Stimulated activated CD4-positive, alpha-beta T cell treated with anti-CD3 and anti-CD28 coated beads, Interleukin-4, amount 100 ng/mL, for 1 hour (primary cell): ENCODE measurements around the gene NXT2.
"Not testable (repeated sequence)": the region's sequence is repeated elsewhere in the genome, so short reads cannot be mapped to it uniquely, and the experiment has no call there.

Experiments used
- DNase-seq: peaks from one replicate; pipeline ENCODE4 v3.0.0-alpha.2; 2020

The NXT2 gene

DNA sequence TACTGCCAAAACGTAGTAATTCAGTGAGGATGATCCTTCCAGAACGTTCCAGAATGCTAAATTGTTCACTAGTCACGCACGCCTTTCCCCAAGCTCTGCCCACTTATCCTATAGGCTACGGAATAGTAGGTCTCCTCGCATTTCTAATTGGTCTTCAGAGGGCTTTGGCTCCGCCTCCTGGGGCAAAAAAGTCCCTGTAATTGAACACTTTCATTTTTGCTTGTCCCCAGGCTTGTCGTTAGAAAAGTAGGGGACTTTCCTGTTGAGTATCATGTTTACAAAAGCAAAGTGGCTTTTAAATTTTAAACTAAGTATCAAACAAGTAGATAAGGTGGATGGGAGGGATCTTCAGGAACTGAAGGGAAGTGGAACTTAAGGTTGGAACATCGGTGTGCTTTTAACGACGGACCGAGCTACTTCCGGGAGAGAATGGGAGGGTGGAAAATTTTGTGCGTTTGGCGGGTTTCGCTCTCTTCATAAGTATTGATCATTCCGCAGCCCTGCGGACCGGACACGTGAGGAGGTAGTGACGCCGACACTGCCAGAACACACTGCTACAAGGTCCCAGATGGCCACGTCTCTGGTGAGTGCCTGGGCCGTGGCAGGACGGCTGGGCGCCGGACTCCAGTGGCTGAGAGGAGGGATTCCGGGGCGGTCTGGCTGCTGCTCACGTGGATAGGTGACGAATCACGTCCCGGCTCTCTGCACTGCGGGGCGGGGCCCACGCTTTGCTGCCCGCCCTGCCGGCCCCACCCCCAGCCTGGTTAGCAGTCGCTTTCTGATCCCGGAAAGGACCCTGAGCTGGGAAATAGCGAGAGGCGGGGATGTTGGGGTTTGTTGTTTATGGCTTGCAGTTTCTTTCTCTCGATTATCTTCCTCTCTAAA, at the start of gene NXT2:
Gene NXT2 (plus strand): TSS at position 406 of the 885 bp plus-strand sequence. CDS start 163 bp downstream, at position 569.
- DNase-seq, result peak; percentile 81

DNA sequence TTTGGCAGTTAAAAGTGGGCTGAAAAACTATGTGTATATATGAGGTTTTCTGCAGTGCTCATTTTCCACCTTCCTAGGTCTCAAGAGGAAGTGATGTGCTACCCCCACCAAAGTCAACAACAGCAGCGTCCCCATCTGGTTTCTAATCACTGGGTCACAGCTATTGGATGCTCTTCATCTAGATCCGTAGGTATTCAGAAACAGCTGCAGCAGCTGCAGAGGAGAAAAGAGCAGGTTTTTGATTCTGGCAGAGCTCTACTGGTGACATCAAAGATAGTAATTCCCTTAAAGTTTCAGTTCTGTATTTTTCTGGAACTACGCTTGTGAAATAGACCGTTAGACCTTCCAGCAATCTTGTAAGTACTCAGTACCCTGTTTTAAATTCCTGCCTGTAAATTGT, 49.0 kb upstream of the NXT2 start:
- DNase-seq, result no peak

DNA sequence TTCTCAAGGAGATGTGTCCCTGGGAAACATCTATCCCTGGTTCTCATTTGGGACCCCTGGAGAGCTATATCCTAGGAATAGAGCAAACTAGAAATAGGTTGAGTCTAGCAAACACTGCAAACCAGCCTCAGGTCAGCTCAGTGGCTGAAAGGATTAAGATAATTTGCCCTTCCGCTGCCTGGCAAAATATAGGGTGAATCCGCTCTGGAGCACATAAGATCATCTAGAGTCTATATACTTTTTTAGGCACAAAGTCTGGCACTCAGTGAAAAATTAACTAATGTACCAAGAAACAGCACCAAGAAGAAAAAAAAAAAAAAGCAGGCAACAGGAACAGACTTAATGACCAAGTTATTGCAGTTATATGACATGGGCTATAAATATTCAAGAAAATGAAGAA, 47.5 kb upstream of the NXT2 start:
- no peak for DNase-seq

DNA sequence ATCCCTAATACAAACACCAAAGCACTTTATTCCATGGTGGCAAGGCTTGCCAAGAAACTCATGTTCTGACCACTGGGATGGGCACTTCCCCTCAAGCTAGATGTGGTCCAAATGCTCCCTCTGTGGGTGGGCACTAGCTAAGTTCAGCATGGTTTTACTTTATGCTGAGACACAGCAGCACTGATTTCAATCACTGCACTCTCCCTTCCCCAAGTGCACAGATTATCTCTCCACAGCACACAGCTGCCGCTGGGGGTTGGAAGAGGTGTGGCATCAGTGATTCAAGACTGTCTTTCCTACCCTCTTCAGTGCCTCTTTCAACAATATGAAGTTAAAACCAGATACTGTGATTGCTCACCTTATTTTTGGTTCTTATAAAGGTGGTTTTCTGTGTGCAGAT, 38.2 kb upstream of the NXT2 start:
- no peak for DNase-seq

DNA sequence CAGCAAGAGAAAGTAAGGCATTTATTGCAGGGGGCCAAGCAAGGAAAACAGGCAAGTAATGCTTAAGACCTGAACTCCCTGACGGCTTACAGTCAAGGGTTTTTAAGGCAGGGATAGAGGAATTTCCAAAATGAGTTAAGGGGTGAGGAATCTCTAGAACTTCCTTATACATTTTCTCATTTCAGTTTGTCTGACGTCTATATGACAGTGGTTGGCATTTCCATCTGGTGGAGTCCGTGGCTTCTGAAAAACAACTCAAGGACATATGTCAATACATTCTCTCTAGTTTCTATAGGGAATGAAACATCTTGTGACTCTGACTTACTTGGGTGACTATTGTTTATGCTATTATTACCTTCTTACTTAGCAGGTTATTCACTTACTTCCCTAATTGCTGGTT, 35.5 kb upstream of the NXT2 start:
- no peak for DNase-seq

DNA sequence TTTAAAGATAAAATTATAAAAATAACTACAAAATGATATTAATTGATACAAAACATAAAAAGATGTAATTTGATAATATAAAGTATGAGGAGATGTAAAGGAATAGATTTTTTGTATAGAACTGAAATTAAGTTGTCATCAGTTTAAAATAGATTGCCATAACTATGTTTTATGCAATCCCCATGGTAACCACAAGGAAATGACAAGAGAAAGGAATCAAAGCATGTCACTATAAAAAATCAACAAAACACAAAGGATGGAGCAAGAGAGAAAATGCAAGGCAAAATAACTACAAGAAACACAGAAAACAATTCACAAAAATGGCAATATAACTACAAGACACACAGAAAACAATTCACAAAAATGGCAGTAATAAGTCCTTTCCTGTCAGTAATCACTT, 27.7 kb upstream of the NXT2 start:
- DNase-seq, result no peak

DNA sequence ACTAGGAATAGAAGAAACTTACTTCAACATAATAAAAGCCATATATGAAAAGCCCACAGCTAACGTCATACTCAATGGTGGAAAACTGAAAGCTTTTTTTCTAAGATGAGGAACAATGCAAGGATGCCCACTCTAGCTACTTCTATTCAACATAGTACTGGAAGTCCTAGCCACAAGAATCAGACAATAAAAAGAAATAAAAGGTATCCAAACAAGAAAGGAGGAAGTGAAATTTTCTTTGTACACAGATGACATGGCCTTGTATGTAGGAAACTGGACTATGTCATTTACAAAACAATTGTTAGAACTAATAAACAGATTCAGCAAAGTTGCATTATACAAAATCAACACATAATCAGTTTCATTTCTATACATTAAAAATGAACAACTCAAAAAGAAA, 25.5 kb upstream of the NXT2 start:
- DNase-seq, result no peak

DNA sequence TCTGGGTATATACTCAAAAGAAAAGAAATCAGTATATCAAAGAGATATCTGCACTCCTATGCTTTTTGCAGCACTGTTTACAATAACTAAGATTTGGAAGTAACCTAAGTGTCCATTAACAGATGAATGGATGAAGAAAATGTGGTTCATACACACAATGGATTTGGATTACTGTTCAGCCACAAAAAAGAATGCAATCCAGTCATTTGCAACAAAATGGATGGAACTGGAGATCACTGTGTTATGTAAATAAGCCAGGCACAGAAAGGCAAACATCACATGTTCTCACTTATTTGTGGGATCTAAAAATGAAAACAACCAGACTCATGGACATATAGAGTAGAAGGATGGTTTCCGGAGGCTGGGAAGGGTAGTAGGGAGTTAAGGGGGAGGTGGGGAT, 17.6 kb upstream of the NXT2 start:
- no peak for DNase-seq

DNA sequence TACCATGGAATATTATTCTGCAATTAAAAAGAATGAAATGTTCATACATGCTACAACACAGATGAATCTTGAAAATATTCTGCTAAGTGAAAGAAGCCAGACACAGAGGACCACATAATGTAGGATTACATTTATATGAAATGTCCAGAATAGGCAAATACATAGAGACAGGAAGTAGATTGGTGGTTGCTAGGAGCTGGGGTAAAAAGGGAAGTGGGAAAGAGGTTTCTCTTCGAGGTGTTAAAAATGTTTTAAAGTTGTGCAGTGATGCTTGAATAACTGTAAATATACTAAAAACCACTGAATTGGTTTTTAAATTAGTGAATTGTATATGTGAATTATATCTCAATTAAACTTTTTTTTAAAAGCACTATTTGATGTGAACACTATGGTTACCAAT, 3.6 kb upstream of the NXT2 start:
- no peak for DNase-seq

DNA sequence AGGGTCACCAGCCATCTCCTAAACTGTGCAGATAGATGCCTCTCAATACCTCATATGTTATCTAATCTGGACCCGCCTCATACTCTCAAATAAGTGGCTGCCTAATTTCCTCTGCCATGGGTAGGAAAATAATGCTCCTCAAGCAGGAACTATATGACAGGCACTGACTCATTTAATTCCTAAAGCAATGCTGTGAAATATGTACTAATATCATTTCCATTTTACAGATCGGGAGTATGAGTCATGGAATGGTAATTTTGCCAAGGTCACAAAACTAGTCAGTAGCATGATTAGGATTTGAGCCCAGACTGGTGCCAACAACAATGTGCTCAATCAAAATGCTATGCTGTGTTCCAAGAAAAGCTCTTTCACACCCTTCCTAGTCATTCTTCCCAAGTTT, 3.0 kb upstream of the NXT2 start:
- DNase-seq, result no peak

DNA sequence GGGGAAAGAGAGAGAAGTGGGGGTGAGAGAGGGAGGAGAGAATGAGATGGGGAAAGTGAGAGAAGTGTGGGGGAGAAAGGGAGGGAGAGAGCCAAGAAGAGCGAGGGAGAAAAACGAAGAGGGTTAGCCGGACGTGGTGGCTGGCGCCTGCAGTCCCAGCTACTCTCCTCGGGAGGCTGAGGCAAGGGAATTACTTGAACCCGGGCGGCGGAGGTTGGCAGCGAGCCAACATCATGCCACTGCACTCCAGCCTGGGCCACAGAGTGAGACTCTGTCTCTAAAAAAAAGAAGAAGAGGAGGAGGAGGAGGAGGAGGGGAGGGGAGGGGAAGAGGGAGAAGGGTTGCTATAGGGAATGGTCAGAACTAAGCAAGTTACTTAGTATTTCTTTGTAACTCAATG, 1.7 kb upstream of the NXT2 start:
- DNase-seq, result no peak

DNA sequence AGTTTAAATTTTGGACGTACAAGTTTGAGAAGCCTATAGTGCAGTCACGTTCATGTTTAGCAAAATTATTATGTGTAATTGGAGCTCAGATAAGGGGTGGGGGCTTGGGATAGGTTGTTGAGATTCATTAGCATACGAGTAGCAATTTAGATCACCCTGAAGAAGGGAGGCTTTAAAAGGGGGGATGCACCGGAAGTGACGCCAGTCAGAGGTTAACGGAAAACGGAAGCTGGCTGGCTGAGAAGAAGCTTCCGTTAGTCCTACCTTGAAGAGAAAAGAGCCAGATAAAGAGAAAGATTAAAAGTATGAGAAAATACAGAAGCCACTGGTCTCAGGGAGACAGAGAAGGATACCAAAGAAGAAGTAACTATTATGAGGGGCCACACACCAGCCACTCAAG, 1.1 kb upstream of the NXT2 start:
- DNase-seq, result no peak

DNA sequence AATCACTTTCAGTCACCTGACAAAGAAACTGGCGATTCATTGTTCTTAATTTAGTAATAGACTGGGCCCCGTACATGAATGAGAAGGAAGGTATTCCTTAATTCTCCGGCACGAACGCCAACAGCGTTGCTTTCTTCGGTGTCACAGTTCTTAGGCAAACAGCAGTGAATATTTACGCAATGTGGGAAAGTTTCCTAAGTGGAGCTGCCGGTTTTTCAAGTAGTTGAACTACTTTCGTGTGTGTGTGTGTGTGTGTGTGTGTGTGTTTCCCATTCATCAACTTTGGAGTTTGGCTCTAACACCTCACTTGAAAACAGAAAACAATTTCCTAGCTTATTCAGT, 651 bp downstream of the NXT2 start:
- no peak for DNase-seq

DNA sequence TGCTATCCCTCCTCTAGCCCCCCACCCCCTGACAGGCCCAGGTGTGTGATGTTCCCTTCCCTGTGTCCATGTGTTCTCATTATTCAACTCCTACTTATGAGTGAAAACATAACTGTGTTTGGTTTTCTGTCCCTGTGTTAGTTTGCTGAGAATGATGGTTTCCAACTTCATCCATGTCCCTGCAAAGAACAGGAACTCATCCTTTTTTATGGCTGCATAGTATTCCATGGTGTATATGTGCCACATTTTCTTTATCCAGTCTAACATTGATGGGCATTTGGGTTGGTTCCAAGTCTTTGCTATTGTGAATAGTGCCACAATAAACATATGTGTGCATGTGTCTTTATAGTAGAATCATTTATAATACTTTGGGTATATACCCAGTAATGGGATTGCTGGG, 2.4 kb downstream of the NXT2 start:
- not testable (repeated sequence) for DNase-seq

DNA sequence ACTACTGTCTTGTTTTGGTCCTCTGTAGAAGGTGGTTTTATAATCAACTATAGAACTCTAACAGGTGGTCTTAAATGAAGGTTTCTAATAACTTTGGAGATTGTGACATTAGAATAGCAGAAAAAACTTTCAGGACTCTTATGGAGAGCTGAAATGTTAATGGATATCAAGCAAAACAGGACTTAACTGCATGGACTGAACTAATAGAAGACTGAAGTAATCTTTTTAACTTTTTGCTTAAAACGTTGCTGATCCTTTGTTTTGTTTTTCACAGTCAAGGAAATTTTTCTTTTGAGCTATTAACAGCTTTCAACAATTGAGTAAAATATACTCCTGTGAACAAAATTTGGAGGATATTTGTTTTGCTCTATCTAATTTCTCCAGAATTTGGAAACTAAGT, 17.2 kb downstream of the NXT2 start:
- no peak for DNase-seq

DNA sequence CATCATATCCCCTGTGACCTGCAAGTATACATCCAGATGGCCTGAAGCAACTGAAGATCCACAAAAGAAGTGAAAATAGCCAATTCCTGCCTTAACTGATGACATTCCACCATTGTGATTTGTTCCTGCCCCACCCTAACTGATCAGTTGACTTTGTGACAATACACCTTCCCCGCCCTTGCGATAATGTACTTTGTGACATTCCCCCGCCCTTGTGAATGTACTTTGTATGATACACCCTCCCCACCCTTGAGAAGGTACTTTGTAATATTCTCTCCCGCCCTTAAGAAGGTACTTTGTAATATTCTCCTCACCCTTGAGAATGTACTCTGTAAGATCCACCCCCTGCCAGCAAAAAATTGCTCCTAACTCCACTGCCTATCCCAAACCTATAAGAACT, 39.4 kb downstream of the NXT2 start:
- DNase-seq, result not testable (repeated sequence)

DNA sequence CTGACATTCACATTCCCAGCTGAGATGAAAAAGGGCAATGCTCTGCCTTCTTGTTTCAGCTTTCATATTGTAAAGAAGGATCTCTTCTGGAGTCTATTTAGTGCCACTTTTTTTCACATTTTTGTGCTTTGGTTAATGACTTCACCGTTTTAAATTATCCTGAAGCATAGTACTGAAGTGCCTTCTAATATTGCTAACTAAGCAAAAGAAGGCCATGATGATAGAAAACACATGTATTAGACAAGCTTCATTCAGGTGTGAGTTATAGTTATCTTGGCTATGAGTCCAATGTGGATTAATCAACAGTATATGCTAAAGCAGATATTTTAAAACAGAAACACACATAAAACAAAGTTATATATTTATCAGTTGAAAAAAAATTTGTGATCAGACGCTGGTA, 40.4 kb downstream of the NXT2 start:
- no peak for DNase-seq

DNA sequence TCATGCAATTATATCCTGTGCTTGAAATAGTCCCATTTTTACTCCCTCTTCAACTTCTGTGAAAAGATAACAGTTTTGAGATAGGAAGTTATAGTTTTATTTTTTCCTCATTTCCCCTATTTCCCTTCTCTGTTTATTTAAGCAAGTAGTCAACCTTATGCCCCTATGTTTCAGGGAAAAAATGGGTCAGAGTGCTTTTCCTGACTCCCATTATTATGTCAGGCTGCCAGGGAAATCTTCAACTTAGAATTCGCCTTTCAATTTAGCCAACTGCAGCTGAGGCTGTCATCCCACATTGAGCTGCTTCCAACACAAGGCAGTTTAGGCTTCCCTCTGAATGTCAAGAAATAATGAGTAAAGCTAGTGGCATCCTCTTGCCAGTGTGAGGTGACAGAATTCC, 42.3 kb downstream of the NXT2 start:
- no peak for DNase-seq

DNA sequence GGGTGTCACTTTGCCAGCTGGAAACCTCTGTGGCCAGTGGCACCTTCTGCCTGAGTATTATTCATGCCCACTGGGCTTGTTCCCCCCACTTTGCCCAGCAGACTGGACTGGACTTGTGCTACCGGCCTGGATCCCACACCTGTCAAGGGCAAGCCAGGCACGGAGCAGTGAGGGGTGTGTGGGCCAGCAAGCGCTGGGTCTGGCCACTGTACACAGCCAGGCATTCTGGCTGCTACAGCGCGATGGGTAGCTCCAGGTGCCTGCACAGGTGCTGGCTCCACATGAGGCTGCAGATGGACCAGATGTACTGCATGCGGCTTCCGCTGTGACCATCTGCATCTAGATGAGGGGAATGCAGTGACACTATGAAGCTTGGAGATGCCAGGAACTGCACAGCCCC, 48.8 kb downstream of the NXT2 start:
- no peak for DNase-seq

DNA sequence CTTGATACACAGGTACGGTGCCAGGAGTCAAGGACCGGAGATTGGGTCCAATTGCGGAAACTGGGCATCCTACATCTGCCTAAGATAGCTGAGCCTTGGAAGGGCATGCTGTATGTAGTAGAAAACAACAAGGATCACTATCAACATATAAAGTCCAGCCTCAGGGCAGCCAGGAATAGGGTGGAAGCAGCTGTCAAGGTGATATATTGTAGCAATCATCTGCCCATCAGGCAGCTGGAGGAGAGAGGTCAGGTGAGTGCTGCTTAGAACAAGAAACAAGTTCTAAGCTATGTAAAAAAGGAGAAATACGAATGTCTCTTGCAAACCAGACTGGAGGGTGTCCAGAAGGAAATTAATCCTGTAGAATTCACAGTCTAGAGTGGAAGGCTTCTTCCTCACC, 53.5 kb downstream of the NXT2 start:
- DNase-seq, result no peak
